Lung (tissue), 12 donors: Measurements from ENCODE around the gene POLR2C. TPM values are rescaled to one million over a fixed set of nuclear protein-coding genes. Genes with fewer than 3 reads are reported as not detected.

ENCODE experiments used
- ATAC-seq: fragments of 200-7000 bp; cut with Tn5 transposase; one replicate; pipeline ENCODE4 v1.9.1; 2020; ENCODE audit warnings: moderate number of reproducible peaks; ENCODE audit not compliant: insufficient read depth, low FRiP score
- DNase-seq, 3 donors: peaks; one replicate each; pipeline ENCODE4 v3.0.0-alpha.2; 2013 to 2017
- H3K27ac ChIP-seq, 2 donors: one replicate each; pipeline ENCODE4 v1.5.1; 2013; ENCODE audit warnings: mild to moderate bottlenecking in 2 of 2, moderate library complexity in 2 of 2, control low read depth in 1 of 2, inconsistent platforms in 1 of 2, low read depth in 1 of 2, low read length in 1 of 2
- H3K27me3 ChIP-seq, 3 donors: one replicate each; pipeline ENCODE4 v1.5.1; 2013; ENCODE audit warnings: low read length in 2 of 3; ENCODE audit not compliant: control insufficient read depth in 3 of 3, insufficient read depth in 3 of 3
- H3K36me3 ChIP-seq, 4 donors: one replicate each; pipeline ENCODE4 v1.5.1; 2013; ENCODE audit warnings: low read length in 4 of 4, mild to moderate bottlenecking in 1 of 4, moderate library complexity in 1 of 4; ENCODE audit not compliant: control insufficient read depth in 4 of 4, insufficient read depth in 4 of 4
- H3K4me1 ChIP-seq, 5 donors: one replicate each; pipeline ENCODE4 v1.5.1; 2013; ENCODE audit warnings: low read length in 5 of 5, mild to moderate bottlenecking in 2 of 5, moderate library complexity in 1 of 5; ENCODE audit not compliant: control insufficient read depth in 5 of 5, insufficient read depth in 5 of 5
- H3K4me3 ChIP-seq: one replicate; pipeline ENCODE4 v1.5.1; 2013; ENCODE audit warnings: mild to moderate bottlenecking, control low read depth, moderate library complexity
- H3K9ac ChIP-seq, 2 donors: one replicate each; pipeline ENCODE4 v1.5.1; 2013; ENCODE audit warnings: low read length in 2 of 2, control low read depth in 1 of 2; ENCODE audit not compliant: insufficient read depth in 1 of 2
- H3K9me3 ChIP-seq, 4 donors: one replicate each; pipeline ENCODE4 v1.5.1; 2013; ENCODE audit warnings: low read length in 3 of 4, mild to moderate bottlenecking in 1 of 4, moderate library complexity in 1 of 4; ENCODE audit not compliant: control insufficient read depth in 4 of 4, insufficient read depth in 3 of 4
- whole genome bisulfite sequencing, 2 donors: extraction: QIAGEN DNeasy Blood & Tissue Kit; methylation state at CpG; one replicate each; pipeline ENCODE4 v1.1.7; 2013; 5-methylcytosine and 5-hydroxymethylcytosine counted together
- polyA plus RNA-seq, 2 donors: library from polyadenylated mRNA; stranded (reverse); fragments of 200-250 nt; gene quantifications; one replicate each; pipeline ENCODE4 v1.2.1, GENCODE V29; 2013
- total RNA-seq, 2 donors: library from RNA; depleted of rRNA in 1 of 2; stranded (reverse); fragments of >200 nt in 1 of 2; gene quantifications; one replicate each; pipeline ENCODE4 v1.2.1, GENCODE V29; 2014 to 2021
- TF ChIP-seq, protein P1 (sequence below): IDR thresholded peaks from 2 replicates; pipeline ENCODE4 v1.5.1; 2012; ENCODE audit warnings: mild to moderate bottlenecking; ENCODE audit errors: control extremely low read depth, extremely low read depth
- donor health status: control.
- donor health status: control.
- donor health status: Bipolar disorder and iron deficiency.
- donor health status: healthy.
- donor health status: DM: yes; HTN: yes; CAD: no.

Gene POLR2C
- total and polyA plus RNA-seq, 4 donors: 65.8 to 124 (median 82.5) TPM

DNA sequence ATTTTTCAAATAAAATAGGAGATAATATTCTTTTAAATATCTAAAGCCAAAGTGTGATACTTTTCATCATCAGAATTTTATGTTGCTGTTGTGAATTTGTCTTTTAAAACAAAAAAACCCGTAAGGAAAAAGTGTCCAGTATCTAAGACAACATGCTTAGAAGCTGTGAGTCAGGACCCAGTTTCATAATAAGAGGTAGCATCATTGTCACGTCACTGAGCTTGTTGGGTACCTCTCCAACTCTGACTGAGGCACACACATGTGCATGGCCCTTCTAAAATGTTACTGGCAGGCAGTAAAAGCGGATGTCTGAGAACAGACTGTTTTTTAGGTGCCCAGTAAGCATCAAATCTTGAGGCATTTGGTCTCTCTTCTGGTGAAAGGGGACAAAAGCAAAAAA lies 17.8 kb upstream of the POLR2C start:
- ATAC-seq: no peak
- Histone ChIP-seq H3K27ac (no peak overlapping the region), H3K36me3 (peaks cover 0 to 11% (median 6%) of the 10 kb centered on the region in 4 donors), H3K9ac (no peak overlapping the region), H3K4me1 (peaks cover 0 to 13% (median 6%) of the 10 kb centered on the region in 5 donors), H3K9me3 (peaks cover 0 to 3% (median 2%) of the 10 kb centered on the region in 4 donors), H3K27me3 (no peaks in the 10 kb centered on the region), H3K4me3 (no peak overlapping the region)
- no peak for DNase-seq
- TF ChIP-seq, protein P1, sequence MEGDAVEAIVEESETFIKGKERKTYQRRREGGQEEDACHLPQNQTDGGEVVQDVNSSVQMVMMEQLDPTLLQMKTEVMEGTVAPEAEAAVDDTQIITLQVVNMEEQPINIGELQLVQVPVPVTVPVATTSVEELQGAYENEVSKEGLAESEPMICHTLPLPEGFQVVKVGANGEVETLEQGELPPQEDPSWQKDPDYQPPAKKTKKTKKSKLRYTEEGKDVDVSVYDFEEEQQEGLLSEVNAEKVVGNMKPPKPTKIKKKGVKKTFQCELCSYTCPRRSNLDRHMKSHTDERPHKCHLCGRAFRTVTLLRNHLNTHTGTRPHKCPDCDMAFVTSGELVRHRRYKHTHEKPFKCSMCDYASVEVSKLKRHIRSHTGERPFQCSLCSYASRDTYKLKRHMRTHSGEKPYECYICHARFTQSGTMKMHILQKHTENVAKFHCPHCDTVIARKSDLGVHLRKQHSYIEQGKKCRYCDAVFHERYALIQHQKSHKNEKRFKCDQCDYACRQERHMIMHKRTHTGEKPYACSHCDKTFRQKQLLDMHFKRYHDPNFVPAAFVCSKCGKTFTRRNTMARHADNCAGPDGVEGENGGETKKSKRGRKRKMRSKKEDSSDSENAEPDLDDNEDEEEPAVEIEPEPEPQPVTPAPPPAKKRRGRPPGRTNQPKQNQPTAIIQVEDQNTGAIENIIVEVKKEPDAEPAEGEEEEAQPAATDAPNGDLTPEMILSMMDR: no peak
- WGBS, 2 donors: 84 to 88% methylated on average over 3 of the region's 3 CpGs

DNA sequence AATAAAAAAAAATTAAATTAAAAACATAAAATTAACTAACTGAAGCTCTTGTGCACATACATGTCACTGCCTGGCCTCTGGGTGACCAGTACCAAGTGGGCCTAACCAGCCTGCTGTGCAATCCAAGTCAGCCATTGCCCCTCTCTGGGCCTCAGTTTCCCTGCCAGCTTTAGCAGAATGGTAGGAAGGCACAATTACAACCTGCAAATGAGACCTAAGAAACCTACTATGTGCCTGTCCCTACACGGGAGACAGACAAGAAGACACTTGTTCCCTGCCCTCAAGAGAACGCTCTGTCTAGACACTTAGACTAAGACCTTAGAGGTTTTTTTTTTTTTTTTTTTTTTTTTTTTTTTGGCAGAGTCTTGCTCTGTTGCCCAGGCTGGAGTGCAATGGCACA lies 17.0 kb upstream of the POLR2C start:
- Histone ChIP-seq H3K9me3 (peaks cover 0 to 2% (median 0%) of the 10 kb centered on the region in 4 donors), H3K4me1 (peaks cover 0 to 13% (median 6%) of the 10 kb centered on the region in 5 donors), H3K27ac (no peak overlapping the region), H3K36me3 (peaks cover 0 to 6% (median 3%) of the 10 kb centered on the region in 4 donors), H3K27me3 (no peaks in the 10 kb centered on the region), H3K9ac (no peak overlapping the region), H3K4me3 (no peak overlapping the region)
- TF ChIP-seq, protein P1: no peak
- 96 to 98% methylated on average over 2 of the region's 2 CpGs for WGBS, 2 donors
- no peak for ATAC-seq
- no peak for DNase-seq

DNA sequence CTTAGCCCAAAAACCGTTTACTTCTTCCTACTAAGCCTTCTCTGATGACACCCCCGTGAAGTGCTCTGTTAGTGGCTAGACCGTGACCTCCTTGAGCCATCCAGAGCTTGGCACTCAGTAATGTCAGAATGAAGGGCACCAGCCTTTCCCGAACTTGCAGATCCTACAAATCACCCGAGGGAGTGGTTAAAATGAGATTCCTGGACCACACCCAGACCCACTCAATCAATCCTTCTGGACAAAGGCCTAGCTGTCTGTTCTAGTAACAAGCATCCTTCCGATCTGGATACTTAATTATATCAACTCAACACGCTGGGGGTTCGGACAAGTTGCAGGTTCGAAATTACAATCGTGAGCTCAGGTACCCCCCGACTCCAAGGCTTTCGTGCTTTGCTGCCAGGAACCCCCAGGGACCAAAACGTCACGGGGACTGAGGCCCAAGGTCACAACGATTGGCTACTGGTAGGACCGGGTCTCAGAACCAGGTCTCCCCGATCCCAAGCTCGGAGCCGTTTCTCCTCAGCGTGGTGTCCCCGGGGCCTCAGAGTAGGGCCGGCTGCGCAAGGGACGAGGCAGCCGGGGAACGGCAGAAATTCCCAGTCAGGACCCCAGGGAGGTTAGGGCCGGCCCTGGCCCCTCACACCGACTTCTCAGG lies 15.8 kb upstream of the POLR2C start:
- Histone ChIP-seq H3K9ac (peak overlapping the region; percentile 75 to 86), H3K27ac (peak overlapping the region; percentile 85 to 97), H3K36me3 (peaks cover 0 to 3% (median 0%) of the 10 kb centered on the region in 4 donors), H3K4me1 (peaks cover 0 to 13% (median 6%) of the 10 kb centered on the region in 5 donors), H3K9me3 (no peaks in the 10 kb centered on the region), H3K4me3 (peak overlapping the region; percentile 99), H3K27me3 (no peaks in the 10 kb centered on the region)
- peak in 2 of 3 donors; percentile 33 to 37 for DNase-seq
- peak; percentile 3 for ATAC-seq
- TF ChIP-seq, protein P1: no peak
- 2 to 5% methylated on average over 28 of the region's 28 CpGs for WGBS, 2 donors
